Stimulated activated naive CD4-positive, alpha-beta T cell (primary cell): ENCODE measurements around the gene DDX54.
"Not testable (repeated sequence)": the region's sequence is repeated elsewhere in the genome, so short reads cannot be mapped to it uniquely, and the experiment has no call there.

Source experiments
- DNase-seq, 6 experiments: peaks; one replicate each; lab custom pipeline; 2025; lab: John Stamatoyannopoulos, UW

DDX54 gene

GRCh38 chr12:113142173-113142885 lies 42.9 kb downstream of the DDX54 start:
- no peak for DNase-seq

GRCh38 chr12:113141716-113142115 lies 43.6 kb downstream of the DDX54 start:
- DNase-seq = not testable (repeated sequence)

GRCh38 chr12:113140706-113141105 lies 44.6 kb downstream of the DDX54 start:
- DNase-seq = no peak

GRCh38 chr12:113138826-113139225 lies 46.5 kb downstream of the DDX54 start:
- no peak for DNase-seq

- DNase-seq = no peak
These were observed 47.2 kb downstream of the DDX54 start for GRCh38 chr12:113137861-113138783.

GRCh38 chr12:113136990-113137511 lies 48.2 kb downstream of the DDX54 start:
- no peak for DNase-seq

GRCh38 chr12:113136128-113136989 lies 48.9 kb downstream of the DDX54 start:
- DNase-seq = peak; percentile 50 to 73 (median 66)

- peak; percentile 64 to 82 (median 80) for DNase-seq
These were observed 49.8 kb downstream of the DDX54 start, which contains the start of gene RASAL1 for GRCh38 chr12:113135178-113136127. TSS of gene RASAL1 (minus strand) at chr12:113135761. CDS start at chr12:113135462, 299 bp downstream.

- DNase-seq = no peak
These were observed 50.7 kb downstream of the DDX54 start for GRCh38 chr12:113134521-113134951.

- no peak for DNase-seq
These were observed 51.2 kb downstream of the DDX54 start for GRCh38 chr12:113134071-113134470.

GRCh38 chr12:113133666-113134065 lies 51.6 kb downstream of the DDX54 start:
- DNase-seq = no peak

GRCh38 chr12:113133036-113133435 lies 52.2 kb downstream of the DDX54 start:
- no peak for DNase-seq

- no peak for DNase-seq
These were observed 53.7 kb downstream of the DDX54 start for GRCh38 chr12:113131556-113131955.

GRCh38 chr12:113130457-113131135 lies 54.7 kb downstream of the DDX54 start:
- DNase-seq = no peak

- no peak for DNase-seq
These were observed 55.4 kb downstream of the DDX54 start for GRCh38 chr12:113129664-113130456.

- DNase-seq = no peak
These were observed 56.2 kb downstream of the DDX54 start for GRCh38 chr12:113128802-113129663.

GRCh38 chr12:113127791-113128199 lies 57.5 kb downstream of the DDX54 start:
- DNase-seq = no peak
